ENCODE results near the gene PRKN.

The PRKN gene

GRCh38 chr6:161351858-161352257, 1375.7 kb downstream of the PRKN start (continued):
- TF ChIP-seq REST (tag by site-specific recombination; IDR thresholded peaks at IDR 0.05) (no peak), ZNF37A (tag by site-specific recombination; IDR thresholded peaks at IDR 0.05) (no peak), ZNF23 (tag by site-specific recombination; IDR thresholded peaks at IDR 0.05; ENCODE audit: borderline replicate concordance) (no peak), BCL11A (tag by site-specific recombination; IDR thresholded peaks at IDR 0.05; ENCODE audit: low read depth) (no peak), ZSCAN30 (tag by site-specific recombination; IDR thresholded peaks at IDR 0.05) (no peak), ZXDB (tag by site-specific recombination; IDR thresholded peaks at IDR 0.05) (no peak), ZBTB49 (tag by site-specific recombination; IDR thresholded peaks at IDR 0.05; ENCODE audit: low read depth) (no peak), HIC1 (tag by site-specific recombination; IDR thresholded peaks at IDR 0.05) (no peak), ZBTB20 (tag by site-specific recombination; IDR thresholded peaks at IDR 0.05) (no peak), SCRT2 (tag by site-specific recombination; IDR thresholded peaks at IDR 0.05) (no peak)

- Histone ChIP-seq H3K4me1 (ENCODE audit: control insufficient read depth, insufficient read depth, low read length) (no peaks in the 10 kb centered on the region), H3K9me3 (ENCODE audit: control insufficient read depth, insufficient read depth, low read depth, low read length) (no peaks in the 10 kb centered on the region), H3K36me3 (ENCODE audit: control insufficient read depth in 2 of 2, insufficient read depth in 1 of 2, low read length in 2 of 2) (no peaks in the 10 kb centered on the region), H3K4me3 (ENCODE audit: low read depth, low read length) (no peak overlapping the region), H3K27ac (ENCODE audit: extremely low read depth, low read depth, low read length) (no peak overlapping the region)
- TF ChIP-seq ZBTB7A (tag by site-specific recombination; IDR thresholded peaks at IDR 0.05; ENCODE audit: low read depth) (no peak), ZBTB8A (tag by site-specific recombination; IDR thresholded peaks at IDR 0.05) (no peak), ZIC2 (tag by site-specific recombination; IDR thresholded peaks at IDR 0.05) (no peak), ZNF362 (tag by site-specific recombination; IDR thresholded peaks at IDR 0.05) (no peak), ZNF473 (tag by site-specific recombination; IDR thresholded peaks at IDR 0.05) (no peak), YY2 (tag by site-specific recombination; IDR thresholded peaks at IDR 0.05) (no peak), CTCF (tag by site-specific recombination; IDR thresholded peaks at IDR 0.05) (no peak), EGR2 (tag by site-specific recombination; IDR thresholded peaks at IDR 0.05; ENCODE audit: low read depth) (no peak), ZNF596 (tag by site-specific recombination; IDR thresholded peaks at IDR 0.05) (no peak), ZBTB6 (tag by site-specific recombination; IDR thresholded peaks at IDR 0.05) (no peak), ZNF146 (tag by site-specific recombination; IDR thresholded peaks at IDR 0.05) (no peak), ZNF423 (tag by site-specific recombination; IDR thresholded peaks at IDR 0.05) (no peak), BCL6B (tag by site-specific recombination; IDR thresholded peaks at IDR 0.05) (no peak)
- ChIA-PET CTCF (interaction anchor here (1.6 kb wide), 1 partner anchor 21 kb away, joined by 3 read pairs; no protein-coding TSS in a partner anchor), POLR2A (no interaction called here)
Measured at GRCh38 chr6:161349886-161350285, 1377.7 kb downstream of the PRKN start.
